Transverse colon (tissue), 4 donors: ENCODE results near the gene KRT23.

Experiments
- CTCF ChIP-seq, 5 experiments: fragments of 200-600 bp in 3 of 5; fragments of 450-650 bp in 2 of 5; sonication (generic) in 3 of 5; IDR thresholded peaks; 1 replicate in 2 of 5; 2 replicates in 3 of 5; pipeline ENCODE4 v1.5.1; 2016 to 2017; ENCODE audit warnings: antibody characterized with exemption in 5 of 5, inconsistent platforms in 3 of 5, mild to moderate bottlenecking in 2 of 5, moderate library complexity in 1 of 5
- POLR2A ChIP-seq: fragments of 450-650 bp; IDR thresholded peaks from one replicate; pipeline ENCODE4 v1.6.1; 2016; ENCODE audit warnings: antibody characterized with exemption, mild to moderate bottlenecking, moderate library complexity
- POLR2AphosphoS5 ChIP-seq, 3 donors: sonication (generic); formaldehyde crosslinking; IDR thresholded peaks; one replicate each; pipeline ENCODE4 v1.6.1; 2016; ENCODE audit warnings: antibody characterized with exemption in 3 of 3

GRCh38 chr17:40950176-40950575, 12.7 kb upstream of the KRT23 start:
- TF ChIP-seq CTCF (IDR thresholded peaks at IDR 0.05), result no peak
- TF ChIP-seq POLR2A, result no peak
- TF ChIP-seq POLR2AphosphoS5 (IDR thresholded peaks at IDR 0.05), result no peak
